ENCODE data around the gene LMX1B.

- TF ChIP-seq CTCF (conservative IDR thresholded peaks at IDR 0.05 in 1 of 2, IDR thresholded peaks at IDR 0.05 in 1 of 2; ENCODE audit: extremely low read depth in 1 of 2, insufficient read depth in 1 of 2, low read depth in 1 of 2, low read length in 2 of 2) (no peak), EZH2 (IDR thresholded peaks at IDR 0.05; ENCODE audit: borderline replicate concordance, low read length) (no peak)
Measured at GRCh38 chr9:126661122-126661520, 47.4 kb downstream of the LMX1B start.

All from mammary epithelial cell (primary cell).